Erythroblast (primary cell): ENCODE measurements around the gene COL6A2.

ENCODE experiments used
- GATA1 ChIP-seq: IDR thresholded peaks from 2 replicates; pipeline ENCODE4 v1.6.1; 2011; ENCODE audit warnings: low read depth, mild to moderate bottlenecking, control low read depth, low read length, moderate library complexity
- POLR2A ChIP-seq: IDR thresholded peaks from 2 replicates; pipeline ENCODE4 v1.6.1; 2011; ENCODE audit warnings: mild to moderate bottlenecking, low read length

GRCh38 chr21:46141767-46142581 is 44.1 kb downstream of the COL6A2 start:
- TF ChIP-seq POLR2A (no peak), GATA1 (no peak)
